Activated CD8-positive, alpha-beta T cell treated with anti-CD3 and anti-CD28 coated beads, Interleukin-2, amount 10 ng/mL, durations not matched to agents 7 days and 5 days (primary cell): ENCODE results near the gene MRPS18A. TPM values are rescaled to one million over a fixed set of nuclear protein-coding genes. Genes with fewer than 3 reads are reported as not detected.
A peak's percentile ranks its signal among the peaks of the same experiment; 100 is the strongest.

Source experiments
- ATAC-seq: fragments of 150-1000 bp; cut with Tn5 transposase; one replicate; pipeline ENCODE4 v1.10.0; 2021; ENCODE audit warnings: moderate library complexity
- CTCF ChIA-PET: fragments of 350-600 bp; sonication (Branson Sonifier 250); formaldehyde crosslinking; loops from one replicate; lab custom pipeline; 2021; ENCODE audit warnings: antibody characterized with exemption; lab: Charles Lee
- POLR2A ChIA-PET: fragments of 350-600 bp; sonication (Branson Sonifier 250); formaldehyde crosslinking; loops from one replicate; lab custom pipeline; 2021; ENCODE audit warnings: antibody characterized with exemption; lab: Charles Lee
- DNase-seq: peaks from one replicate; pipeline ENCODE4 v3.0.0-alpha.2; 2020
- H3K27ac Mint-ChIP-seq: one replicate; pipeline ENCODE4 v1.8.0; 2021; ENCODE audit warnings: mild to moderate bottlenecking, mixed read lengths
- H3K27me3 Mint-ChIP-seq: one replicate; pipeline ENCODE4 v1.8.0; 2021; ENCODE audit warnings: low read depth, mixed read lengths
- H3K36me3 Mint-ChIP-seq: one replicate; pipeline ENCODE4 v1.8.0; 2021; ENCODE audit warnings: low read depth, mixed read lengths
- H3K4me1 Mint-ChIP-seq: one replicate; pipeline ENCODE4 v1.8.0; 2021; ENCODE audit warnings: low read depth, mixed read lengths
- H3K4me3 Mint-ChIP-seq: one replicate; pipeline ENCODE4 v1.8.0; 2021; ENCODE audit warnings: mild to moderate bottlenecking, mixed read lengths
- H3K9me3 Mint-ChIP-seq: one replicate; pipeline ENCODE4 v1.8.0; 2022; ENCODE audit warnings: mixed read lengths; ENCODE audit not compliant: insufficient read depth
- total RNA-seq, 2 experiments: library from RNA; stranded (reverse); gene quantifications; one replicate each; pipeline ENCODE4 v1.2.3, GENCODE V29; 2021

MRPS18A gene
- total RNA-seq, 2 experiments from 2014 or later, result 38.7 to 43.2 TPM

GRCh38 chr6:43695215-43695966 lies 7.8 kb upstream of the MRPS18A start:
- H3K27me3 Mint-ChIP-seq, result peaks cover 15% of the 10 kb centered on the region
- H3K27ac Mint-ChIP-seq, result no peak overlapping the region
- no peak for ATAC-seq
- no peak overlapping the region for H3K4me3 Mint-ChIP-seq
- CTCF ChIA-PET, result interaction anchor here (0.7 kb wide), 1 partner anchor 29 kb away, joined by 3 read pairs; no protein-coding TSS in a partner anchor
- no peaks in the 10 kb centered on the region for H3K4me1 Mint-ChIP-seq
- DNase-seq, result no peak
- no peaks in the 10 kb centered on the region for H3K36me3 Mint-ChIP-seq
- POLR2A ChIA-PET, result no interaction called here
- no peaks in the 10 kb centered on the region for H3K9me3 Mint-ChIP-seq

- ATAC-seq (no peak), DNase-seq (no peak)
- CTCF ChIA-PET, result interaction anchor here (1.0 to 7.0 kb wide), 5 partner anchors 8 to 80 kb away, joined by 3 to 71 read pairs (median 3); partner anchors contain the start of gene VEGFA
- Mint-ChIP-seq H3K36me3 (peaks cover 8% of the 10 kb centered on the region), H3K27ac (no peak overlapping the region), H3K27me3 (peaks cover 2% of the 10 kb centered on the region), H3K4me1 (peaks cover 33% of the 10 kb centered on the region), H3K9me3 (no peaks in the 10 kb centered on the region), H3K4me3 (no peak overlapping the region)
- POLR2A ChIA-PET, result no interaction called here
Measured at GRCh38 chr6:43689421-43689820, 1.8 kb upstream of the MRPS18A start.

GRCh38 chr6:43687079-43687436 lies 533 bp downstream of the MRPS18A start:
- DNase-seq, result no peak
- Mint-ChIP-seq H3K27ac (peak overlapping the region; percentile 89), H3K36me3 (peaks cover 14% of the 10 kb centered on the region), H3K4me3 (peak overlapping the region; percentile 95), H3K9me3 (no peaks in the 10 kb centered on the region), H3K4me1 (peaks cover 46% of the 10 kb centered on the region), H3K27me3 (no peaks in the 10 kb centered on the region)
- ATAC-seq, result peak; percentile 7
- ChIA-PET CTCF (interaction anchor here (0.7 to 7.0 kb wide), 4 partner anchors 15 to 83 kb away, joined by 3 to 71 read pairs (median 4); partner anchors contain the start of gene VEGFA), POLR2A (interaction anchor here (0.7 to 1.9 kb wide), 2 partner anchors 19 to 560 kb away, joined by 3 to 5 read pairs; partner anchors contain the start of gene HSP90AB1)

- Mint-ChIP-seq H3K27me3 (no peaks in the 10 kb centered on the region), H3K4me1 (peaks cover 53% of the 10 kb centered on the region), H3K9me3 (no peaks in the 10 kb centered on the region), H3K27ac (no peak overlapping the region), H3K4me3 (no peak overlapping the region), H3K36me3 (peaks cover 24% of the 10 kb centered on the region)
- CTCF ChIA-PET, result interaction anchor here (7.0 kb wide), 1 partner anchor 15 kb away, joined by 71 read pairs; no protein-coding TSS in a partner anchor
- no peak for DNase-seq
- no peak for ATAC-seq
- POLR2A ChIA-PET, result no interaction called here
Measured at GRCh38 chr6:43683708-43684455, 3.7 kb downstream of the MRPS18A start.

DNA sequence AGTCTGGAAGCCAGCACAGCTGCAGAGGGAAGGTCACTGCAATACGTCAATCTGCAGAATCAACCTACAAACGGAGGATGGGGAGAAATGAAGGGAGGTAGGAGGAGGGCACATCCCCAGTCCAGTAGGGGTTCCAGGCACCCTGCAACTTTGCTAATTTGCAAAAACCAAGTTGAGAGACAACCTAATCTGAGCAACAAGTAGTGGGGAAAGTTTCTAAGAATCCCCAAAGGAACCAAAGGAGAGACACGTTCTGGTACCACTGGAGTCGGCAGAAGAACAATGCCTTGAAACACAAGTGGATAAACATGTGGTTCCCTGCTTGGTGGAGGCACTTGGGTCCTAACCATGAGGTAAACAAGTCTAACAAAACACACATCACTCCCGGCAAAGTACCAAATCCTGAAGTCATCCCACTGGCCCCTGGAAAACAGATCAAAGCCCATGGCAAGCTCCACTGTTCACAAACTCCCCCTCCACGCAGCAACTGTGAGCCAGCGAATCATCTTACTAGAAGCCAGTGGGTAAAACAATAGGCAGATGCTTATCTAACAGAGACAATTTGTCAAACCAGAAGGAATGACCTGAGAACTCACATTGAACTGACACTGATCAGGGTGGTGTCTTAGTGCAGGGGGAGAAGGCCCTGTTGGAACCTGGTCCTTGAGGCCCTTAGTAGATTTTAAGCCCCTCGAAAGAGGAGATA lies 4.7 kb downstream of the MRPS18A start:
- no peak for ATAC-seq
- H3K27ac Mint-ChIP-seq, result no peak overlapping the region
- POLR2A ChIA-PET, result no interaction called here
- peaks cover 31% of the 10 kb centered on the region for H3K36me3 Mint-ChIP-seq
- peaks cover 54% of the 10 kb centered on the region for H3K4me1 Mint-ChIP-seq
- H3K4me3 Mint-ChIP-seq, result no peak overlapping the region
- H3K9me3 Mint-ChIP-seq, result no peaks in the 10 kb centered on the region
- CTCF ChIA-PET, result interaction anchor here (1.2 kb wide), 1 partner anchor 15 kb away, joined by 3 read pairs; no protein-coding TSS in a partner anchor
- H3K27me3 Mint-ChIP-seq, result no peaks in the 10 kb centered on the region
- DNase-seq, result no peak

- DNase-seq, result no peak
- Mint-ChIP-seq H3K27ac (no peak overlapping the region), H3K4me1 (peaks cover 44% of the 10 kb centered on the region), H3K27me3 (no peaks in the 10 kb centered on the region), H3K36me3 (peaks cover 31% of the 10 kb centered on the region), H3K4me3 (no peak overlapping the region), H3K9me3 (no peaks in the 10 kb centered on the region)
- POLR2A ChIA-PET, result no interaction called here
- ATAC-seq, result no peak
- CTCF ChIA-PET, result interaction anchor here (1.2 to 2.7 kb wide), 3 partner anchors 13 to 393 kb away, joined by 3 to 8 read pairs (median 7); no protein-coding TSS in a partner anchor
Measured at GRCh38 chr6:43681303-43681702, 6.3 kb downstream of the MRPS18A start.

DNA sequence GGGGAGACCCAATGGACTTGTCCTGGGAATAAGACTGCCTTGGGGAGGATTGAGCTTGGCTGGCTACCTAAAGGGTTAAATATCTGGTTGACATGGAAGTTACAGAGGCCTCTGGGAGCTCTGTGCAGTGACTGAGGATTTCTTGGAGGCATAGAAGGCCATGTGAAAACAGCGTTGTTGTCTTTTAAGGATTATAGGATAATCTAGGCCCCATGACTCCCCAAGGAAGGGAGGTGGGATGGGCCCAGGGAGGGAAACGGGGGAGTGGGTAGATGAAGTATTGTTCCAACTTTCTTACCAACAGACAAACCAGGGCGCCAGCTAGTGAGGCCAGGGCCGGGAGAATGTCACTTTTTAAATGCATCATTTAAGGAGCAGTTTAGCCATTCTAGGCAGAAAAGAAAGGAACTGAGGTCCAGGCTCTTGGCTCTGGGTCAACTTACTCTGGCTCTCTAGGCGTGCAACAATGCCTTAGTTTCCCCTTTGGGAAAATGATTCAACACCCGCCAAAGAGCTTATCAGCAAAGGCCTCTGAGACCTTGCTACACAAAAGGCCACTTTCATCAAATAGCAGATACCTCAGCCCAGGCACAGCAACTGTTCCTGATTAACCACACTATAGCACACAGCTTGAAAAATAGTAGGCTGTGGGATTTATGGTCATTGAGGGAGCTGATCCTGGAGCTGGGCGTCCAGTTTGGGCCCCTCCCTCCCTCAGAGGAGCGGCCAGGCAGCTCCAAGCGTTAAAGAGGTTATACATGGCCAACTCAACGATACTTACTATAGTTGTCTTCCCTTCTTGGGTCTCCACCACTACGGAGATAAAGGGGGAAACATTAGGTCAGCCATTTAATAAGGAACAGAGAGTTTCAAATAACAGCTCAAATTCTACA lies 7.0 kb downstream of the MRPS18A start:
- H3K9me3 Mint-ChIP-seq, result no peaks in the 10 kb centered on the region
- DNase-seq, result no peak
- peaks cover 31% of the 10 kb centered on the region for H3K36me3 Mint-ChIP-seq
- ChIA-PET CTCF (interaction anchor here (1.4 to 2.7 kb wide), 3 partner anchors 10 to 394 kb away, joined by 5 to 8 read pairs (median 7); no protein-coding TSS in a partner anchor), POLR2A (no interaction called here)
- H3K4me1 Mint-ChIP-seq, result peaks cover 36% of the 10 kb centered on the region
- H3K4me3 Mint-ChIP-seq, result no peak overlapping the region
- ATAC-seq, result no peak
- H3K27me3 Mint-ChIP-seq, result no peaks in the 10 kb centered on the region
- H3K27ac Mint-ChIP-seq, result no peak overlapping the region

GRCh38 chr6:43679057-43679456 lies 8.5 kb downstream of the MRPS18A start:
- no peak for DNase-seq
- H3K9me3 Mint-ChIP-seq, result no peaks in the 10 kb centered on the region
- ATAC-seq, result no peak
- no peaks in the 10 kb centered on the region for H3K27me3 Mint-ChIP-seq
- H3K4me3 Mint-ChIP-seq, result no peak overlapping the region
- peaks cover 24% of the 10 kb centered on the region for H3K4me1 Mint-ChIP-seq
- no peak overlapping the region for H3K27ac Mint-ChIP-seq
- H3K36me3 Mint-ChIP-seq, result peaks cover 42% of the 10 kb centered on the region
- CTCF ChIA-PET, result interaction anchor here (0.7 to 1.1 kb wide), 2 partner anchors 11 to 392 kb away, joined by 3 read pairs; no protein-coding TSS in a partner anchor
- POLR2A ChIA-PET, result no interaction called here

GRCh38 chr6:43678341-43678740 lies 9.2 kb downstream of the MRPS18A start:
- ChIA-PET CTCF (interaction anchor here (1.0 to 1.8 kb wide), 3 partner anchors 10 to 92 kb away, joined by 3 to 10 read pairs (median 5); partner anchors contain the start of gene VEGFA), POLR2A (no interaction called here)
- ATAC-seq (no peak), DNase-seq (no peak)
- no peak overlapping the region for H3K4me3 Mint-ChIP-seq
- no peak overlapping the region for H3K27ac Mint-ChIP-seq
- peaks cover 18% of the 10 kb centered on the region for H3K4me1 Mint-ChIP-seq
- peaks cover 43% of the 10 kb centered on the region for H3K36me3 Mint-ChIP-seq
- H3K9me3 Mint-ChIP-seq, result no peaks in the 10 kb centered on the region
- H3K27me3 Mint-ChIP-seq, result no peaks in the 10 kb centered on the region

DNA sequence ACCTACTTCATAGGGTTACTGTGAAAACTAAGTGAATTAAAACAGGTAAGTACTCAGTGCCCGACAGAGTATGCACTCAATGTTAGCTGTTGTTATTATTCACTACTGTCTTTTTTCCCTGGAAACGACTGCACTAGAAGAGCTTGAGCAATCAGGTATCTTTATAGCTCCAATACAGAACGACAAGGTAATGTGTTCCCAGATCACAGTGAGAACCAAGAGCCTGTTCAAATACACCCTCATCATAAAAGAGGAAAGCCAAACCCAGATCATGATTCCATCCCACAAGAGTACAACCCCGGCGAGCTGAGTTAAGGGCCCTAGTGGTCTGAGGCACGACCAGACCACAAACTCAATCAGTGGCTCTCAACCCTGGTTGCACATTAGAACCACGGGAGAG lies 9.8 kb downstream of the MRPS18A start:
- H3K9me3 Mint-ChIP-seq, result no peaks in the 10 kb centered on the region
- peaks cover 16% of the 10 kb centered on the region for H3K4me1 Mint-ChIP-seq
- no peaks in the 10 kb centered on the region for H3K27me3 Mint-ChIP-seq
- ATAC-seq (no peak), DNase-seq (no peak)
- H3K4me3 Mint-ChIP-seq, result no peak overlapping the region
- ChIA-PET POLR2A (no interaction called here), CTCF (interaction anchor here (1.0 to 1.8 kb wide), 2 partner anchors 10 to 92 kb away, joined by 5 to 10 read pairs; partner anchors contain the start of gene VEGFA)
- H3K27ac Mint-ChIP-seq, result no peak overlapping the region
- peaks cover 43% of the 10 kb centered on the region for H3K36me3 Mint-ChIP-seq
